WTC11 (cell line): ENCODE results near the gene SIX2. TPM values are rescaled to one million over a fixed set of nuclear protein-coding genes. Genes with fewer than 3 reads are reported as not detected.

Source experiments
- ATAC-seq: fragments of 200-7000 bp; cut with Tn5 transposase; 2 replicates; pipeline ENCODE4 v1.10.0; 2021; ENCODE audit warnings: mild to moderate bottlenecking, moderate library complexity
- CTCF ChIA-PET: fragments of 300-600 bp; sonication (Branson Sonifier 250); formaldehyde crosslinking; loops from one replicate; lab custom pipeline; 2021; ENCODE audit warnings: antibody characterized with exemption; lab: Charles Lee
- POLR2A ChIA-PET: fragments of 350-600 bp; sonication (Branson Sonifier 250); formaldehyde crosslinking; loops from one replicate; lab custom pipeline; 2021; ENCODE audit warnings: antibody characterized with exemption; lab: Charles Lee
- DNase-seq: peaks from one replicate; pipeline ENCODE4 v3.0.0; 2021; ENCODE audit warnings: low spot score
- H3K27ac Mint-ChIP-seq: 2 replicates; pipeline ENCODE4 v1.8.0; 2021; ENCODE audit warnings: mixed read lengths
- H3K27me3 Mint-ChIP-seq: 2 replicates; pipeline ENCODE4 v1.8.0; 2021; ENCODE audit warnings: low read depth, mild to moderate bottlenecking, moderate library complexity, mixed read lengths
- H3K36me3 Mint-ChIP-seq: 2 replicates; pipeline ENCODE4 v1.8.0; 2021; ENCODE audit warnings: mixed read lengths
- H3K4me1 Mint-ChIP-seq: 2 replicates; pipeline ENCODE4 v1.8.0; 2022; ENCODE audit warnings: mixed read lengths
- H3K4me3 Mint-ChIP-seq: 2 replicates; pipeline ENCODE4 v1.8.0; 2021; ENCODE audit warnings: mild to moderate bottlenecking, moderate library complexity, mixed read lengths
- H3K9me3 Mint-ChIP-seq: 2 replicates; pipeline ENCODE4 v1.8.0; 2021; ENCODE audit warnings: mixed read lengths
- CREB1 ChIP-seq: sonication (generic); formaldehyde crosslinking; IDR thresholded peaks from 2 replicates; pipeline ENCODE4 v1.8.0; 2023; ENCODE audit warnings: mild to moderate bottlenecking, missing genetic modification reagents
- ELF4 ChIP-seq: sonication (generic); formaldehyde crosslinking; IDR thresholded peaks from 2 replicates; pipeline ENCODE4 v1.8.1; 2022; ENCODE audit warnings: low read depth, mild to moderate bottlenecking, moderate library complexity, missing genetic modification reagents
- GABPB1 ChIP-seq: sonication (generic); formaldehyde crosslinking; IDR thresholded peaks from 2 replicates; pipeline ENCODE4 v1.8.1; 2023; ENCODE audit warnings: mild to moderate bottlenecking, missing genetic modification reagents
- GRHL2 ChIP-seq: fragments of 250-450 bp; sonication (Bioruptor Pico); IDR thresholded peaks from 2 replicates; pipeline ENCODE4 v1.8.0; 2022; ENCODE audit warnings: mild to moderate bottlenecking, moderate library complexity; ENCODE audit not compliant: insufficient replicate concordance, severe bottlenecking
- IRF2 ChIP-seq: sonication (generic); formaldehyde crosslinking; IDR thresholded peaks from 2 replicates; pipeline ENCODE4 v1.8.0; 2022; ENCODE audit warnings: low read depth, missing genetic modification reagents, borderline replicate concordance
- JAZF1 ChIP-seq: fragments of 250-450 bp; sonication (Bioruptor Pico); IDR thresholded peaks from 2 replicates; pipeline ENCODE4 v1.9.0; 2021; ENCODE audit warnings: moderate library complexity, mild to moderate bottlenecking, inconsistent platforms
- NR2C2 ChIP-seq: sonication (generic); formaldehyde crosslinking; IDR thresholded peaks from 2 replicates; pipeline ENCODE4 v1.8.0; 2022; ENCODE audit warnings: mild to moderate bottlenecking, missing genetic modification reagents
- RORB ChIP-seq: fragments of 250-450 bp; sonication (Bioruptor Pico); IDR thresholded peaks from 2 replicates; pipeline ENCODE4 v1.9.0; 2021; ENCODE audit warnings: mild to moderate bottlenecking
- SMAD4 ChIP-seq: sonication (generic); formaldehyde crosslinking; IDR thresholded peaks from 2 replicates; pipeline ENCODE4 v1.8.0; 2022; ENCODE audit warnings: mild to moderate bottlenecking, missing genetic modification reagents
- TEAD1 ChIP-seq: sonication (generic); formaldehyde crosslinking; IDR thresholded peaks from 2 replicates; pipeline ENCODE4 v1.8.0; 2022; ENCODE audit warnings: mild to moderate bottlenecking, missing genetic modification reagents
- ZBTB21 ChIP-seq: sonication (generic); formaldehyde crosslinking; IDR thresholded peaks from 2 replicates; pipeline ENCODE4 v1.8.1; 2023; ENCODE audit warnings: mild to moderate bottlenecking, missing genetic modification reagents, borderline replicate concordance
- ZNF396 ChIP-seq: fragments of 250-450 bp; sonication (Bioruptor Pico); IDR thresholded peaks from 2 replicates; pipeline ENCODE4 v1.8.0; 2021; ENCODE audit warnings: mild to moderate bottlenecking, moderate library complexity, borderline replicate concordance
- total RNA-seq: library from RNA; stranded (reverse); gene quantifications from 3 replicates; pipeline ENCODE4 v1.2.3, GENCODE V29; 2021
- TF ChIP-seq, protein P1 (sequence below): sonication (generic); formaldehyde crosslinking; IDR thresholded peaks from 2 replicates; pipeline ENCODE4 v1.8.0; 2022; ENCODE audit warnings: mild to moderate bottlenecking, missing genetic modification reagents
- TF ChIP-seq, protein P2 (sequence below): fragments of 200-600 bp; IDR thresholded peaks from 2 replicates; pipeline ENCODE4 v1.8.0; 2022; ENCODE audit warnings: antibody characterized with exemption
- TF ChIP-seq, protein P3 (sequence below): sonication (generic); formaldehyde crosslinking; IDR thresholded peaks from 2 replicates; pipeline ENCODE4 v1.8.0; 2023; ENCODE audit warnings: missing genetic modification reagents
- TF ChIP-seq, protein P4 (sequence below): fragments of 250-450 bp; sonication (Bioruptor Pico); IDR thresholded peaks from 2 replicates; pipeline ENCODE4 v1.8.0; 2021; ENCODE audit warnings: mild to moderate bottlenecking
- TF ChIP-seq, protein P5 (sequence below): sonication (generic); formaldehyde crosslinking; IDR thresholded peaks from 2 replicates; pipeline ENCODE4 v1.8.1; 2023; ENCODE audit warnings: mild to moderate bottlenecking, missing genetic modification reagents, moderate library complexity
- TF ChIP-seq, protein P6 (sequence below): sonication (generic); formaldehyde crosslinking; IDR thresholded peaks from 2 replicates; pipeline ENCODE4 v1.8.0; 2022; ENCODE audit warnings: mild to moderate bottlenecking, missing genetic modification reagents

Gene SIX2
- total RNA-seq, 1 experiment from 2014 or later: 1.7 TPM

DNA sequence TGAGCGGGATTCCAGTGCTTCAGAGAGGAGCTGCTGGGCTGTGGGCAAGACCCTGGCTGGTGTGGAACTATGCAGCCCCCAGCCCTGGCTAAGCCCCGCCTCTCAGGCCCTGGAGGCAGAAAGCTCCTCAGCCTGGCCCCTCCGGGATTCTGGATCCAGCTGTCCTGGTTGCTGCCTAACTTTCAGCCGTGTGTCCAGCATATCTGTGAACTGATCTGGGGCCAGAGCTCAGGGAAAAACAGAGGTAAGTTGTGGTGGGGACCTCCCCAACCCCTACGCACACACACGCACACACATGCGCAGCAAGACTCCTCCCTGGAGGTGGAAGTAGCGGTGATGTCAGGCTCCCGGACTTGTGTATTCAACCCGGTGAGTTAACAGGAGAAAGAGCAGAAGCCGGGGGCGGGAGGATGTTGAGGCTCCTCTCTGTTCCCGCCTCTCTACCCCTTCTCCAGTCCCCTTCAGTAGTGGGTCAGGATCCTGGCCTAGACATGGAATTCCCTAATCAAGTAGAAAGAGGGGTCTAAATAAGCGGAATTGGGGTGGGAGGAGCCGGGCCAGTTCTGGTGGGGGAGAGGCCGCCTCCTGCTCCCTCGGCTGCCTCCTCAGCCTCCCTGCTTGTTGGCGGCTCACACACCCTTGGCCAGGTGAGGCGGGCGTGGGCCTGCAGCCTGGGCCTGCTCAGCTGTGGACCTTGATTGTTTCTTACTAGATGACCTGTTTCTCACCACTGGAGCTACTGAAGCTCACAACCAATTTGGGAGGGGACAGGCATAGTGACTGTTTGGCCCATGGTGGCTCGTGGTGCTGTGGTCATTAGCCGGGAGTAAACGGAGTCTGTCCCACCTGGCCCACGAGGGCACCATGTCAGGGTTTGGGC lies 33.4 kb downstream of the SIX2 start:
- TF ChIP-seq IRF2 (CRISPR knock-in tag): no peak
- TF ChIP-seq, protein P1, sequence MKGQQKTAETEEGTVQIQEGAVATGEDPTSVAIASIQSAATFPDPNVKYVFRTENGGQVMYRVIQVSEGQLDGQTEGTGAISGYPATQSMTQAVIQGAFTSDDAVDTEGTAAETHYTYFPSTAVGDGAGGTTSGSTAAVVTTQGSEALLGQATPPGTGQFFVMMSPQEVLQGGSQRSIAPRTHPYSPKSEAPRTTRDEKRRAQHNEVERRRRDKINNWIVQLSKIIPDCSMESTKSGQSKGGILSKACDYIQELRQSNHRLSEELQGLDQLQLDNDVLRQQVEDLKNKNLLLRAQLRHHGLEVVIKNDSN (CRISPR knock-in tag): no peak
- TF ChIP-seq NR2C2 (CRISPR knock-in tag): no peak
- no peak for TF ChIP-seq TEAD1 (CRISPR knock-in tag)
- TF ChIP-seq, all 79 proteins: peak for 0
- Mint-ChIP-seq H3K36me3 (no peaks in the 10 kb centered on the region), H3K27me3 (peaks cover 6% of the 10 kb centered on the region; the same call in 1 of the 2 replicates), H3K9me3 (no peaks in the 10 kb centered on the region), H3K27ac (peak overlapping the region; percentile 57; the same call in 1 of the 2 replicates), H3K4me3 (peak overlapping the region; percentile 32), H3K4me1 (peaks cover 38% of the 10 kb centered on the region)
- ChIA-PET POLR2A (interaction anchor here (0.6 kb wide), 1 partner anchor 958 kb away, joined by 3 read pairs; no protein-coding TSS in a partner anchor), CTCF (interaction anchor here (0.9 to 4.4 kb wide), 8 partner anchors 11 to 632 kb away, joined by 3 to 65 read pairs (median 4); partner anchors contain the start of gene SIX2)
- peak; percentile 57 for DNase-seq
- peak; percentile 55 for ATAC-seq

DNA sequence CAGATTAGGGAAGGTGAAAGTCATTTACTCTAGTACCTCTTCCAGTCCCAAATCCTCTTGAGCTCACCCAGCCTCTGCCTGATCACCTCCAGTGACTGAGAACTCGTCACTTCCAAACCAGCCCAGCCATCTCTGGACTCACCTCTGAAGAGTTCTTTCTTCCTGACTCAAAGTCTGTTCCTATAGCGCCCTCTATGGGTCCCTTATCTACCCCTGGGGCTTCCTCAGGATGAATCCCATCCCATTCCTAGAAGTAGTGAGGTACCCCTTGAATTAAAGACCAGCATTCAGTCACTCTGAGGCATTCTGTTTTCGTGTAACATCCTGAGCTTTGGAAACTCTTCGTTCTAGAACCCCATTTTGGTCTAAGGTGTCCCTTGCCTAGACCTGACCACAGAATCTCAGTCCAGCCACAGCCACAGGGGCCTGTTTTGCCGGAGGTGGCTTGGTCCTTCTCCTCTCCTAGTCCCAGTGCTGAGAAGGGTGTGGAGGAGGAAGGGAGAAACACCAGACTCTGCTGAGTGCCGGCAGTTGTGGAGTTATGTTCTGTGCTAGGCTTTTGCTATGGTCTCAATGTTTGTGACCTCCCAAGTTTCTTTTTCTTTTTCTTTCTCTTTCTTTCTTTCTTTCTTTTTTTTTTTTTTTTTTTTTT lies 35.1 kb downstream of the SIX2 start:
- TF ChIP-seq, protein P2, sequence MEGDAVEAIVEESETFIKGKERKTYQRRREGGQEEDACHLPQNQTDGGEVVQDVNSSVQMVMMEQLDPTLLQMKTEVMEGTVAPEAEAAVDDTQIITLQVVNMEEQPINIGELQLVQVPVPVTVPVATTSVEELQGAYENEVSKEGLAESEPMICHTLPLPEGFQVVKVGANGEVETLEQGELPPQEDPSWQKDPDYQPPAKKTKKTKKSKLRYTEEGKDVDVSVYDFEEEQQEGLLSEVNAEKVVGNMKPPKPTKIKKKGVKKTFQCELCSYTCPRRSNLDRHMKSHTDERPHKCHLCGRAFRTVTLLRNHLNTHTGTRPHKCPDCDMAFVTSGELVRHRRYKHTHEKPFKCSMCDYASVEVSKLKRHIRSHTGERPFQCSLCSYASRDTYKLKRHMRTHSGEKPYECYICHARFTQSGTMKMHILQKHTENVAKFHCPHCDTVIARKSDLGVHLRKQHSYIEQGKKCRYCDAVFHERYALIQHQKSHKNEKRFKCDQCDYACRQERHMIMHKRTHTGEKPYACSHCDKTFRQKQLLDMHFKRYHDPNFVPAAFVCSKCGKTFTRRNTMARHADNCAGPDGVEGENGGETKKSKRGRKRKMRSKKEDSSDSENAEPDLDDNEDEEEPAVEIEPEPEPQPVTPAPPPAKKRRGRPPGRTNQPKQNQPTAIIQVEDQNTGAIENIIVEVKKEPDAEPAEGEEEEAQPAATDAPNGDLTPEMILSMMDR: peak; percentile 64
- TF ChIP-seq GABPB1 (CRISPR knock-in tag): no peak
- peaks cover 6% of the 10 kb centered on the region; the same call in 1 of the 2 replicates for H3K27me3 Mint-ChIP-seq
- H3K4me1 Mint-ChIP-seq: peaks cover 32% of the 10 kb centered on the region
- no peaks in the 10 kb centered on the region for H3K9me3 Mint-ChIP-seq
- no peaks in the 10 kb centered on the region for H3K36me3 Mint-ChIP-seq
- ATAC-seq (peak; percentile 78), DNase-seq (peak; percentile 71)
- POLR2A ChIA-PET: interaction anchor here (0.7 kb wide), 1 partner anchor 177 kb away, joined by 7 read pairs; no protein-coding TSS in a partner anchor
- H3K27ac Mint-ChIP-seq: no peak overlapping the region
- no peak overlapping the region for H3K4me3 Mint-ChIP-seq
- CTCF ChIA-PET: interaction anchor here (0.6 to 4.4 kb wide), 12 partner anchors 10 to 642 kb away, joined by 3 to 65 read pairs (median 4); partner anchors contain the start of genes CAMKMT and PREPL

DNA sequence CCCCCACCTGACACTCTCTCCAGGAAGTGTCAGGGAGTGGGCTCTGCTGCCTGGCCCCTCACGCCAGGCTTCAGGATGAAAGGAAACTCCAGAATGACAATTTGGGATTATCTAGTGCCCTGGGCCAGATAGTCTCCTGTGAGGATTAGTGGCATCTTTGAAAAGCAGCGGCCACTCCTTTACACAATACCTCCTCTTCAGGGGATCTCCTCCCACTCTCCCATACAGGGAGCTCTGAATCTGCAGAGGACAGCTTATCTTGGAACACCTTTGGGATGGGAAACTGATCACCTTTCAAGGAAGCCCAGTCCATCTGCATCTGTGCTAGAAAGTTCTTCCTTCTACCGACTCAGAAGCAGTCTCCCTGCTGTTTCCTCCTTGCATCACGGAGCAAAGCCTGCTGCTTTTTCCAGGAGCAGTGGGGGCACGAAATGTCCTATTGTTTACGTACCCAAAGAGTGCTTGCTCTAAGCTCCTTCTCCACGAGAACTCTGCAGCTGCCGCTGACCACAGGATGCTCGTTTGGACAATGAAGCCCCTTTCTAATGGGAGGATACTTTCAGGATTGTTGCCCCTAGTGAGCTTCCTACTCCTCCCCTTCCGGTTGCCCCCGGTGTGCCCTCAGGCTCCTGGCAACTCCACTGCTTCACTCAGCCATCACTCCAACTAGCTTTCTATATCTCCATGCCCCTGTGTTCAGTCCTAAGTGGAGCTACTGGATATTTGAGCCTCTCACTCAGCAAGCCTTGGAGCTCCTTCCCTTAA lies 36.3 kb downstream of the SIX2 start:
- no peak overlapping the region for H3K4me3 Mint-ChIP-seq
- H3K27ac Mint-ChIP-seq: no peak overlapping the region
- POLR2A ChIA-PET: no interaction called here
- ATAC-seq (no peak), DNase-seq (no peak)
- no peaks in the 10 kb centered on the region for H3K36me3 Mint-ChIP-seq
- H3K27me3 Mint-ChIP-seq: peaks cover 6% of the 10 kb centered on the region; the same call in 1 of the 2 replicates
- CTCF ChIA-PET: interaction anchor here (0.6 to 4.4 kb wide), 14 partner anchors 8 to 611 kb away, joined by 3 to 65 read pairs (median 4); partner anchors contain the start of genes CAMKMT and PREPL
- TF ChIP-seq JAZF1 (CRISPR knock-in tag) (no peak), GRHL2 (CRISPR knock-in tag) (no peak), ZBTB21 (no peak), CREB1 (CRISPR knock-in tag) (no peak), RORB (CRISPR knock-in tag) (no peak), ELF4 (no peak), NR2C2 (CRISPR knock-in tag) (no peak), SMAD4 (CRISPR knock-in tag) (no peak), ZNF396 (no peak)
- TF ChIP-seq, protein P3, sequence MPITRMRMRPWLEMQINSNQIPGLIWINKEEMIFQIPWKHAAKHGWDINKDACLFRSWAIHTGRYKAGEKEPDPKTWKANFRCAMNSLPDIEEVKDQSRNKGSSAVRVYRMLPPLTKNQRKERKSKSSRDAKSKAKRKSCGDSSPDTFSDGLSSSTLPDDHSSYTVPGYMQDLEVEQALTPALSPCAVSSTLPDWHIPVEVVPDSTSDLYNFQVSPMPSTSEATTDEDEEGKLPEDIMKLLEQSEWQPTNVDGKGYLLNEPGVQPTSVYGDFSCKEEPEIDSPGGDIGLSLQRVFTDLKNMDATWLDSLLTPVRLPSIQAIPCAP (CRISPR knock-in tag): no peak
- TF ChIP-seq, protein P2: no peak
- TF ChIP-seq, protein P4, sequence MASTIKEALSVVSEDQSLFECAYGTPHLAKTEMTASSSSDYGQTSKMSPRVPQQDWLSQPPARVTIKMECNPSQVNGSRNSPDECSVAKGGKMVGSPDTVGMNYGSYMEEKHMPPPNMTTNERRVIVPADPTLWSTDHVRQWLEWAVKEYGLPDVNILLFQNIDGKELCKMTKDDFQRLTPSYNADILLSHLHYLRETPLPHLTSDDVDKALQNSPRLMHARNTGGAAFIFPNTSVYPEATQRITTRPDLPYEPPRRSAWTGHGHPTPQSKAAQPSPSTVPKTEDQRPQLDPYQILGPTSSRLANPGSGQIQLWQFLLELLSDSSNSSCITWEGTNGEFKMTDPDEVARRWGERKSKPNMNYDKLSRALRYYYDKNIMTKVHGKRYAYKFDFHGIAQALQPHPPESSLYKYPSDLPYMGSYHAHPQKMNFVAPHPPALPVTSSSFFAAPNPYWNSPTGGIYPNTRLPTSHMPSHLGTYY (CRISPR knock-in tag): no peak
- TF ChIP-seq, protein P5, sequence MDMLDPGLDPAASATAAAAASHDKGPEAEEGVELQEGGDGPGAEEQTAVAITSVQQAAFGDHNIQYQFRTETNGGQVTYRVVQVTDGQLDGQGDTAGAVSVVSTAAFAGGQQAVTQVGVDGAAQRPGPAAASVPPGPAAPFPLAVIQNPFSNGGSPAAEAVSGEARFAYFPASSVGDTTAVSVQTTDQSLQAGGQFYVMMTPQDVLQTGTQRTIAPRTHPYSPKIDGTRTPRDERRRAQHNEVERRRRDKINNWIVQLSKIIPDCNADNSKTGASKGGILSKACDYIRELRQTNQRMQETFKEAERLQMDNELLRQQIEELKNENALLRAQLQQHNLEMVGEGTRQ: no peak
- TF ChIP-seq, protein P6, sequence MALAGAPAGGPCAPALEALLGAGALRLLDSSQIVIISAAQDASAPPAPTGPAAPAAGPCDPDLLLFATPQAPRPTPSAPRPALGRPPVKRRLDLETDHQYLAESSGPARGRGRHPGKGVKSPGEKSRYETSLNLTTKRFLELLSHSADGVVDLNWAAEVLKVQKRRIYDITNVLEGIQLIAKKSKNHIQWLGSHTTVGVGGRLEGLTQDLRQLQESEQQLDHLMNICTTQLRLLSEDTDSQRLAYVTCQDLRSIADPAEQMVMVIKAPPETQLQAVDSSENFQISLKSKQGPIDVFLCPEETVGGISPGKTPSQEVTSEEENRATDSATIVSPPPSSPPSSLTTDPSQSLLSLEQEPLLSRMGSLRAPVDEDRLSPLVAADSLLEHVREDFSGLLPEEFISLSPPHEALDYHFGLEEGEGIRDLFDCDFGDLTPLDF: no peak
- H3K9me3 Mint-ChIP-seq: no peaks in the 10 kb centered on the region
- H3K4me1 Mint-ChIP-seq: peaks cover 32% of the 10 kb centered on the region
